GM18858 (cell line): ENCODE data around the gene IQCM.

Experiments used
- ATAC-seq: cut with Tn5 transposase; IDR thresholded peaks from one replicate; pipeline ENCODE4 v1.9.1; 2021; ENCODE audit not compliant: unreplicated experiment

IQCM gene

DNA sequence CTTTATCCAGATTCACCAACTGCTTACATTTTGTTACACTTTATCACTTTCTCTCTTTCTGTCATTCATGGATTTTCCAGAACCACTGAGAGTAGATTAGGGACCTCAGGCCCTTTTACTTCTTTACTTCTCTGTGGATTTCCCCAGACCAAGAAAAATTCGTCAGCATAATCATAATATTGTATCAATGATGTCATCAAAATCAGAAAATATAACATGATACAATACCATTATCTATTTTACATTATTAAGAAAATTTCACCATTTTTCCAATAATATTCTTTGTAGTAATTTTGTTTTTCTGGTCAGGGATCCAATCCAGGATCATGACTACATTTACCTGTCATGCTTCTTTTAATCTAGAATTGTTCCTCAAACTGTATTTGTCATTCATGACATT is 494.2 kb downstream of the IQCM start:
- no peak for ATAC-seq

DNA sequence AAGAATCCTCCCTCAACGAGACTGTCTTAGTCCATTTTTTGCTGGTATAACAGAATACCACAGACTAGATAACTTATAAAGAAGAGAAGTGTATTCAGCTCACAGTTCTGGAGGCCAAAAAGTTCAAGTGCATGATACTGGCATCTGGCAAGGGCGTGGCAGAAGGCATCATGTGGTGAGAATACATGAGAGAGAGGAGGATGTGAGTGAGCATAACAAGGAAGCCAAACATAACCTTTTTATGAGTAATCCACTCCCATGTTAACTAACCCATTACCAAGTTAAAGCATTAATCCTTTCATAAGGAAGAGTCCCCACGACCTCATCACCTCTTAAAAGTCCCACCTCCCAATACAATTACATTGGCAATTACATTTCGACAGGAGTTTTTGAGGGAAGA is 504.6 kb downstream of the IQCM start:
- ATAC-seq, result no peak

GRCh38 chr4:149306537-149306936 is 509.1 kb downstream of the IQCM start:
- no peak for ATAC-seq
